Cardiac muscle cell (in vitro differentiated cells and primary cell): ENCODE measurements around the gene EPRS1. TPM values are rescaled to one million over a fixed set of nuclear protein-coding genes. Genes with fewer than 3 reads are reported as not detected.

Source experiments
- DNase-seq, 2 donors: peaks; one replicate each; pipeline versions ENCODE4 v3.0.0 to v3.0.0-alpha.2; 2010 to 2017; ENCODE audit warnings: low read depth in 1 of 2, low spot score in 1 of 2
- H3K27ac ChIP-seq: fragments of 200-600 bp; sonication (generic); 2 replicates; pipeline ENCODE4 v1.5.1; 2016
- H3K27me3 ChIP-seq: fragments of 200-600 bp; sonication (generic); 2 replicates; pipeline ENCODE4 v1.6.0; 2016; ENCODE audit warnings: control low read depth
- H3K36me3 ChIP-seq: fragments of 200-600 bp; sonication (generic); 2 replicates; pipeline ENCODE4 v1.5.1; 2016; ENCODE audit warnings: control low read depth
- H3K4me1 ChIP-seq: fragments of 200-600 bp; sonication (generic); 2 replicates; pipeline ENCODE4 v1.8.1; 2017; ENCODE audit warnings: low read depth, mild to moderate bottlenecking, mixed run types
- H3K4me3 ChIP-seq: fragments of 200-600 bp; sonication (generic); 2 replicates; pipeline ENCODE4 v1.5.1; 2016; ENCODE audit warnings: mild to moderate bottlenecking
- H3K9me3 ChIP-seq: fragments of 200-600 bp; sonication (generic); 2 replicates; pipeline ENCODE4 v1.5.1; 2017; ENCODE audit warnings: low read depth, mild to moderate bottlenecking, control low read depth
- CTCF ChIP-seq: IDR thresholded peaks from 2 replicates; pipeline ENCODE4 v1.5.1; 2012; ENCODE audit warnings: low read depth, mild to moderate bottlenecking, low read length
- polyA plus RNA-seq: library from polyadenylated mRNA; unstranded; fragments of >200 nt; fragmentation: Nextera tagmentation; extraction: Ambion mirVana; gene quantifications from 2 replicates; pipeline ENCODE4 v1.2.1, GENCODE V29; 2016
- total RNA-seq: library from RNA; depleted of rRNA; stranded (reverse); fragments of >200 nt; gene quantifications from 2 replicates; pipeline ENCODE4 v1.2.3, GENCODE V29; 2016

The EPRS1 gene
- total and polyA plus RNA-seq, 2 experiments from 2014 or later, result 47.8 to 54.0 TPM

GRCh38 chr1:220001095-220001501 is 45.2 kb downstream of the EPRS1 start:
- Histone ChIP-seq H3K4me1 (no peaks in the 10 kb centered on the region), H3K27me3 (no peaks in the 10 kb centered on the region), H3K4me3 (no peak overlapping the region), H3K9me3 (no peaks in the 10 kb centered on the region), H3K36me3 (peaks cover 59% of the 10 kb centered on the region), H3K27ac (no peak overlapping the region)
- no peak for DNase-seq
- TF ChIP-seq CTCF, result no peak

GRCh38 chr1:219999821-220000220 is 46.5 kb downstream of the EPRS1 start:
- Histone ChIP-seq H3K4me3 (no peak overlapping the region), H3K36me3 (peaks cover 53% of the 10 kb centered on the region), H3K4me1 (no peaks in the 10 kb centered on the region), H3K27me3 (no peaks in the 10 kb centered on the region), H3K9me3 (no peaks in the 10 kb centered on the region), H3K27ac (no peak overlapping the region)
- TF ChIP-seq CTCF, result no peak
- DNase-seq, result no peak

Other genes starting within 250 kb of the EPRS1 start
- gene SLC30A10, start 117.9 kb downstream of the EPRS1 start, total RNA-seq, result 0.21 and 0.95 TPM in 2 replicates
- gene SLC30A10, start 117.9 kb downstream of the EPRS1 start, polyA plus RNA-seq, result 0.59 and 1.5 TPM in 2 replicates
- gene BPNT1, start 43.3 kb upstream of the EPRS1 start, total RNA-seq, result 27.7 and 29.7 TPM in 2 replicates
- gene BPNT1, start 43.3 kb upstream of the EPRS1 start, polyA plus RNA-seq, result 12.4 and 15.5 TPM in 2 replicates
- 71.7 and 81.4 TPM in 2 replicates for gene IARS2, start 47.6 kb upstream of the EPRS1 start, total RNA-seq
- 89.9 and 91.4 TPM in 2 replicates for gene IARS2, start 47.6 kb upstream of the EPRS1 start, polyA plus RNA-seq
- 10.0 and 14.5 TPM in 2 replicates for gene RAB3GAP2, start 225.9 kb upstream of the EPRS1 start, total RNA-seq
- 9.9 and 17.6 TPM in 2 replicates for gene RAB3GAP2, start 225.9 kb upstream of the EPRS1 start, polyA plus RNA-seq